DMS153 (cell line): ENCODE results near the gene ISG20.

Source experiments
- DNase-seq: peaks from one replicate; lab custom pipeline; 2025; lab: John Stamatoyannopoulos, UW

ISG20 gene

DNA sequence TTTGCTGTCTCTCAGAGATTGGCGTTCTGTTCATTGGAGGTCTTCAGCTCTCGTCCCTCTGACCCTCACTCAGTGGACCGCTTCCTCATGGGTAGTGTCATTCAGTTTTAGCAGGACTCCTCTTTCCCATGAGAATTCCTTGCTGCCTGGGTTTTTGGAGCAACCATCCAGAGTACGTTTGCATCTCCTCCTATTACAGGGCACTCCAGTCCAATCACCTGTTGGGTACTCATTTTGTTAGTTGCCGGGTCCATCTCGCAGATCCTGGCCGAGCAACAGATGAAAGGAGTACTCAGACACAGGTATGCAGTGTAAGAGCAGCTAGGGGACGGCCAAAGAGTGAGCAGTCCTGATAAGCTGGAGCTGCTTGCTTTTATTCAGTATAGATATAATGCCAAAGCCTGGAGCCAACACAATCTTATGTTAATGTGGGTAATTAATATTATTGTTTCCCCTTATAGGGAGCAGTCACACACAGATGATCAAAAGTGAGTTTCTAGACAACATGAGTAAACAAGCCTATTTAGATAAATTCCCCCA, 49.6 kb downstream of the ISG20 start:
- no peak for DNase-seq

GRCh38 chr15:88690331-88690730, 51.5 kb downstream of the ISG20 start:
- no peak for DNase-seq

DNA sequence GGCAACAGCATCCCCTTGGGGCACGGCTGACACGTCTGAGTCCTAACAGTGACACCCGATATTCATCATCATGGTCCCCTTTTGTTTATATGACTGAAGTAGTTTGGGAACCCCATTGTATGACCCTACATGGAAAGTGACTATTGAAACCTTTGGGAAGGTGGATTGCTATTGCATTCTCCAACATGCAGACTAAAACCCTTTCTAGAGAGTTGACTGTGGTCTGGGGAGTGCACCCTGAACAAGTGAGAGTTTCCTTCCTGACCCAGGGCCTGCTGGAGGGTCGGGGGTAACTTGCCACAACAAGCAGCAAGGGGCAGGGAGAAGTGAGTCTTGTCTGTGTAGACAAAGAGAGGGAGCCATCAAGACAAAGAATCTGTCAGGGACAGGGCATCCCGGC, 54.4 kb downstream of the ISG20 start:
- DNase-seq: no peak

- DNase-seq: no peak
These were observed 56.3 kb downstream of the ISG20 start for GRCh38 chr15:88695101-88695500.

DNA sequence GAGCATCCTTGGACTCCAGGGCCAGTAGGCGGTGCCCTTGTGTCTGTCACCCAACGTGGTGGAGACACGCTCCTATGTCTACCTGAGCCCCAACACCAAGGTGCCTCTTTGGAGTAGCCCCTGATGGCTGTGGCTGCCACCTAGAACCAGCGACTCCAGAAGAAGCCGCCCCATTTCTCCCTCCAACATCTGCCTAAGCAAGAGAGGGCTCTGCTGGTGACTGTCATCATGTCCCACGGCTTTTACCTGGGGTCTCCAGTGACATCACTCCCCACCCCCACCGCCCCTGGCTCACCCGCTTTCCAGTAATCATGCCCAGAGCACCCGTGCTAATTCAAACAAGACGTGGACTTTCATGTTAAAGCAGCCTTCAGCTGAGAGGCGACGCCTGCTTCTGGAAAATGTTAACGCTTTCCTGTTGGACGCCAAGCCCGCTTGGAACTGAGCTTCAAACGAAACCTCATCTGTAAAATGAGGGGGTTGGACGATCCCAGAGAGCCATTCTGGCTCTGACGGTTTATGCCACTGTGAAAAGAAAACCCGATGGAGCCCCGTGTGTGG, 57.0 kb downstream of the ISG20 start:
- no peak for DNase-seq

DNA sequence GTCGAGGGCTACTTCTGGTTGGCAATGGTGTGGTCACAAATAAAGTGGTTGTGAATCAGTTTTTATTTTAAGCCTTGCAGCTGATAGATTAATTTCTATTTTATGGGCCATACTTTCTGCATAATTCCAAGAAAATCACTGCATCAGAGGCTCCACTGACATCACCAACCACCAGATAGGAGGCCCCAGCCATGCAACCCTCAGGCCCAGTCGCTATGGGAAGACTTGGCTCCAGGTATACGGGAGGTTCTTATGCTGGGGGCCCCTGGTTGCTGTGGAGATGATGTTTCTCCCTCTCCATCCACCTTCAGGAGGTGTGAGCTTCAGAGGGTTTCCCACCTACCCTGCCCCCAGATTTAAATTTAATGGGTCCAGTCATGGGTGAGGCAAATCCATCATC, 57.4 kb downstream of the ISG20 start:
- DNase-seq: no peak

GRCh38 chr15:88697276-88697675, 58.5 kb downstream of the ISG20 start:
- no peak for DNase-seq

- no peak for DNase-seq
These were observed 61.0 kb downstream of the ISG20 start for GRCh38 chr15:88699861-88700260.

- DNase-seq: no peak
These were observed 61.9 kb downstream of the ISG20 start for GRCh38 chr15:88700716-88701115.

DNA sequence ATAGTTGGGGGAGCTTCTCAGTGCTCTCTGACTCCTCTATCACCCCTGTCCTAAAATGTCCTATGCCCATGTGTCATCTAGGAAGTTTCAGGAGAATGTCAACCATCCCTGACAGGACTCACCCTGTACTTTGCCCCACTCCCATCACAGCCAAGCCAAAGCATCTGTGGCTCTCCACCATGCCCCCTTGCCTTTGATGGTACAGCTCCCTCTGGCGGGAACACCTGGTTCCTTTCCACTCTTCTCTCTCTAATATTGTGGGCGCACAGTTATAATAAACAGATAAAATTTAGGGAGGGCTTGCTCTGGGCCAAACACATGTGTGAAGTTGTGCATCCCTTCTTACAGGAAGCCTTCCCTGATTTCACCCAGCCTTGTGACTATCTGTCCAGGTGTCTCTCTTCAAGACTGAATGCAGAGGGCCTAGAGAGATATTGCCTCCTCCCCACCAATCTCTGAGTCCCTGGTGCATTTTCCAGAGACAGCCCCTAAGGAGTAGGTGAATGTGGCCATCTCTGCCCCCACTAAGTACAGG, 62.8 kb downstream of the ISG20 start:
- no peak for DNase-seq

DNA sequence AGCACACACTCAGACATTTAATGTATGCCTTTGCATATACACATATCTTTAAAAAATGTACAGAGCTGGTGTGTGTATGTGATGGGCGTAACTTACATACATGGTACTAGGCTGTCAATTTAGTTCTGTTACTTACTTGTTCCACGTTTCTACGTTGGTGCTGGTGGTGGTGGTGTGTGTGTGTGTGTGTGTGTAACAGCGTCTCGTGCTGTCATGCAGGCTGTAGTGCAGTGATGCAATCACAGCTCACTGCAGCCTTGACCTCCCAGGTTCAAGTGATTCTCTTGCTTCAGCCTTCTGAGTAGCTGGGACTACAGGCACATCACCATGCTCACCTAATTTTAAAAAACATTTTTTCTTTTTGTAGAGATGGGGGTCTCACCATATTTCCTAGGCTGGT, 64.2 kb downstream of the ISG20 start:
- DNase-seq: no peak

- DNase-seq: no peak
These were observed 64.7 kb downstream of the ISG20 start for GRCh38 chr15:88703533-88703932.

GRCh38 chr15:88704791-88705768, 66.3 kb downstream of the ISG20 start:
- no peak for DNase-seq

DNA sequence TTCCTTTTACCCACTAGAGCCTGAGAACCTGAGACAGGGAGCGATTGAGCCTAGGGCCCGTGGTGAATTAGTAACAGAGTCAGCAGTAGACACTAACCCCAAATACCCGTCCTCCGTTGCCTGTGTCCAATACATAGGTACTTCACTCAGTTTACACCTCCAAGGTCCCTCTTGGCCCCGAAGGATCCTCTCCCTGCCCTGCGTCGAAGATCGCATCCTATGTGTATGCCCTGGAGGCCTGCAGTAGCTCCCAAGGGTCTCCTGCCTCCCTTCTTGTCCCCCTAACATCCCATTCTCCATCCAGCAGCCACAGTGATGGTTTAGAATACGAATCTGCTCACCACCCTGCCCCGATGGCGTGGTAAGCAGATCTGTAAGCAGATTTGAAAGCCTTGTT, 67.0 kb downstream of the ISG20 start:
- DNase-seq: no peak
